B cell (primary cell): ENCODE data around the gene HYPK.

Experiments used
- EZH2 ChIP-seq: IDR thresholded peaks from 2 replicates; pipeline ENCODE4 v1.6.1; 2012; ENCODE audit warnings: borderline replicate concordance, low read depth, mild to moderate bottlenecking, moderate library complexity, low read length; ENCODE audit not compliant: insufficient read depth, poor library complexity, severe bottlenecking
- TF ChIP-seq, protein P1 (sequence below): fragments of 200-600 bp; IDR thresholded peaks from one replicate; pipeline ENCODE4 v1.8.0; 2022; ENCODE audit warnings: antibody characterized with exemption, mild to moderate bottlenecking

DNA sequence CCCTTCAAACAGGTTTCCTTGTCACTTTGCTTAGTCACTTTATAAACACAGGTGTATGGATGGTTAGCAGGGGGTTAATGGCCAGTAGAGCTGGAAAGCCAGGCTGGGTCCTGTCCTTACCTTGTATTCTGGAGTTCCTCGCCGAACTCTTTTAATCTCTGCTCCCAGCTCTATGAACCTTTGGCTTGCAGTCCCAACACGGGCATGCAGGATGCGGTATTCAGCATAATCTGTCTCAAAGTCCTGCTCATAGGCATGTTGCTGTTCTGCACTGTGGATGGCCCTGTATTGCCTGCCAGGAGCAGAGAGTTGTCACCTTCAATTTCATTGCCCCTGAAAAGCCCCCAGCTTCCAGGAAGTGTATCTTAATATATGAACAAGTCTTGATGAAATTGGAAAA, 26.3 kb upstream of the HYPK start:
- TF ChIP-seq, protein P1, sequence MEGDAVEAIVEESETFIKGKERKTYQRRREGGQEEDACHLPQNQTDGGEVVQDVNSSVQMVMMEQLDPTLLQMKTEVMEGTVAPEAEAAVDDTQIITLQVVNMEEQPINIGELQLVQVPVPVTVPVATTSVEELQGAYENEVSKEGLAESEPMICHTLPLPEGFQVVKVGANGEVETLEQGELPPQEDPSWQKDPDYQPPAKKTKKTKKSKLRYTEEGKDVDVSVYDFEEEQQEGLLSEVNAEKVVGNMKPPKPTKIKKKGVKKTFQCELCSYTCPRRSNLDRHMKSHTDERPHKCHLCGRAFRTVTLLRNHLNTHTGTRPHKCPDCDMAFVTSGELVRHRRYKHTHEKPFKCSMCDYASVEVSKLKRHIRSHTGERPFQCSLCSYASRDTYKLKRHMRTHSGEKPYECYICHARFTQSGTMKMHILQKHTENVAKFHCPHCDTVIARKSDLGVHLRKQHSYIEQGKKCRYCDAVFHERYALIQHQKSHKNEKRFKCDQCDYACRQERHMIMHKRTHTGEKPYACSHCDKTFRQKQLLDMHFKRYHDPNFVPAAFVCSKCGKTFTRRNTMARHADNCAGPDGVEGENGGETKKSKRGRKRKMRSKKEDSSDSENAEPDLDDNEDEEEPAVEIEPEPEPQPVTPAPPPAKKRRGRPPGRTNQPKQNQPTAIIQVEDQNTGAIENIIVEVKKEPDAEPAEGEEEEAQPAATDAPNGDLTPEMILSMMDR = no peak
- no peak for TF ChIP-seq EZH2
